Immature natural killer cell (primary cell): Measurements from ENCODE around the gene TBC1D22A. TPM values are rescaled to one million over a fixed set of nuclear protein-coding genes. Genes with fewer than 3 reads are reported as not detected.
A peak's percentile ranks its signal among the peaks of the same experiment; 100 is the strongest.

Source experiments
- DNase-seq, 3 donors: peaks; one replicate each; pipeline ENCODE4 v3.0.0; 2022; ENCODE audit warnings: mixed read lengths in 1 of 3
- H3K27ac Mint-ChIP-seq, 6 donors: one replicate each; pipeline ENCODE4 v1.8.0; 2020; ENCODE audit warnings: mixed read lengths in 6 of 6, mild to moderate bottlenecking in 5 of 6, inconsistent platforms in 4 of 6, moderate library complexity in 3 of 6
- H3K27me3 Mint-ChIP-seq, 3 donors: one replicate each; pipeline ENCODE4 v1.8.0; 2020 to 2021; ENCODE audit warnings: low read depth in 3 of 3, mild to moderate bottlenecking in 3 of 3, mixed read lengths in 3 of 3, moderate library complexity in 3 of 3, inconsistent platforms in 1 of 3
- H3K36me3 Mint-ChIP-seq, 3 donors: one replicate each; pipeline ENCODE4 v1.8.0; 2020; ENCODE audit warnings: mixed read lengths in 3 of 3, inconsistent platforms in 2 of 3, mild to moderate bottlenecking in 2 of 3
- H3K4me1 Mint-ChIP-seq, 2 donors: one replicate each; pipeline ENCODE4 v1.8.0; 2020; ENCODE audit warnings: inconsistent platforms in 2 of 2, mild to moderate bottlenecking in 2 of 2, mixed read lengths in 2 of 2, moderate library complexity in 1 of 2
- H3K4me3 Mint-ChIP-seq, 5 donors: one replicate each; pipeline ENCODE4 v1.8.0; 2020; ENCODE audit warnings: mild to moderate bottlenecking in 5 of 5, mixed read lengths in 5 of 5, inconsistent platforms in 3 of 5, moderate library complexity in 3 of 5
- H3K9me3 Mint-ChIP-seq, 6 donors: one replicate each; pipeline ENCODE4 v1.8.0; 2020; ENCODE audit warnings: mild to moderate bottlenecking in 6 of 6, mixed read lengths in 6 of 6, inconsistent platforms in 4 of 6, moderate library complexity in 3 of 6
- polyA plus RNA-seq, 3 donors: library from polyadenylated mRNA; unstranded; fragments of 300-500 nt; fragmentation: Illumina TruSeq; gene quantifications; one replicate each; pipeline ENCODE4 v1.2.3, GENCODE V29; 2021

Gene TBC1D22A
- polyA plus RNA-seq, 3 donors from 2014 or later, result 20.6 to 28.0 (median 24.0) TPM

DNA sequence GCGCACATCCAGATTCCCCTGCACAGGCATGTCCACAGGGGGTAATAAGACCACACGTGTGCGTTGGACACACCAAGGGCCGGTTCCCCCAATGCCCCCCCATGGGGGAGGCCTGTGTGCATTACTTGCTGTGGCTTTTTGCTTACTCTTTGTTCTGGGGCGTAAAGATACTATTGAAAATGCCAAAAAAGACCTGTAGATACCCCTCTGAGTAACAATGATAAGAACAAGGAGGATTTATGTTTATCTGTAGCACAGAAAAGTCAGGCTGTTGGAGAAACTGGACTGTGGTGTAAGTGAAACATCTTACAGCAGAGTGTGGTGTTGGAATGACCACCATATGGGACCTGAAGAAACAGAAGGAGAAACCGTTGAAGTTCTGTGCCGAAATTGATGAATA, 103.2 kb downstream of the TBC1D22A start:
- Mint-ChIP-seq H3K4me3 (no peak overlapping the region), H3K27me3 (peaks cover 0 to 3% (median 0%) of the 10 kb centered on the region in 3 donors), H3K27ac (no peak overlapping the region), H3K36me3 (peaks cover 0 to 9% (median 3%) of the 10 kb centered on the region in 3 donors), H3K4me1 (peaks cover 13 to 64% of the 10 kb centered on the region in 2 donors), H3K9me3 (peaks cover 0 to 2% (median 0%) of the 10 kb centered on the region in 6 donors)
- no peak for DNase-seq

DNA sequence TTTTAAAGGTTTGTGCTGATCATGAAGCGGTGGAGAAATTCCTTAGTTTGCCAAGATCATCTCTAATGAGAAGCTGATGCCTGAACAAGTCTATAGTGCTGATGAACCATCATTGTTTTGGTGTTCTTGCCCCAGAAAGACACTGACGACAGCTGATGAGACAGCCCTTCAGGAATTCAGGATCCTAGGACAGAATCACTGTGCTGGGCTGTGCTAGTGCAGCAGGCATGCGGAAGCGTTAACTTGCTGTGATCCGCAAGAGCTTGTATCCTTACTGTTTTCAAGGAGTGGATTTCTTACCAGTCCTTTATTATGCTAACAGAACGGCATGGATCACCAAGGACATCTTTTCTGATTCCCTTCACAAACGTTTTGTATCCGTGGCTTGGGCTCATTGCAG, 104.1 kb downstream of the TBC1D22A start:
- Mint-ChIP-seq H3K4me1 (peaks cover 13 to 57% of the 10 kb centered on the region in 2 donors), H3K36me3 (peaks cover 7 to 18% (median 12%) of the 10 kb centered on the region in 3 donors), H3K27me3 (peaks cover 0 to 3% (median 0%) of the 10 kb centered on the region in 3 donors), H3K9me3 (peaks cover 0 to 11% (median 1%) of the 10 kb centered on the region in 6 donors), H3K27ac (no peak overlapping the region), H3K4me3 (no peak overlapping the region)
- no peak for DNase-seq

DNA sequence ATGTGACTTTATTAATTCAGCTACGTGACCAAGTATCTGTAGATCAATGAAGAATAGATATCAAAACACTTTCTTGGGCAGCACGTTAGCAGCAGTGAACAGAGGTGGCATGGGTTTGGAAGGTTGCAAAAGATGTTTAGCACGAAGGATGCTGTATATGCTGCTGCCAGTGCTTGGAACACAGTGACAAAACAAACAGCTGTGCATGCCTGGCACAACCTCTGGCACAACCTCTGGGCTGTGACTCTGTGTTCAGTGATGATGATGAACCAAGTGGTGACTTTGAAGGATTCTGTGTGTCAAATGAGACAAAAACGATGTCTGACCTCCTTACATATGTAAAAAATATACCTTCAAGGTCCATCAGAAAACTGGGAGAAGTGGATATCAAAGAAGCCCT, 104.7 kb downstream of the TBC1D22A start:
- peaks cover 9 to 21% (median 13%) of the 10 kb centered on the region in 3 donors for H3K36me3 Mint-ChIP-seq
- no peak overlapping the region for H3K27ac Mint-ChIP-seq
- peaks cover 11 to 52% of the 10 kb centered on the region in 2 donors for H3K4me1 Mint-ChIP-seq
- H3K4me3 Mint-ChIP-seq, result no peak overlapping the region
- H3K9me3 Mint-ChIP-seq, result peaks cover 0 to 12% (median 1%) of the 10 kb centered on the region in 6 donors
- H3K27me3 Mint-ChIP-seq, result peaks cover 0 to 3% (median 0%) of the 10 kb centered on the region in 3 donors
- DNase-seq, result no peak

DNA sequence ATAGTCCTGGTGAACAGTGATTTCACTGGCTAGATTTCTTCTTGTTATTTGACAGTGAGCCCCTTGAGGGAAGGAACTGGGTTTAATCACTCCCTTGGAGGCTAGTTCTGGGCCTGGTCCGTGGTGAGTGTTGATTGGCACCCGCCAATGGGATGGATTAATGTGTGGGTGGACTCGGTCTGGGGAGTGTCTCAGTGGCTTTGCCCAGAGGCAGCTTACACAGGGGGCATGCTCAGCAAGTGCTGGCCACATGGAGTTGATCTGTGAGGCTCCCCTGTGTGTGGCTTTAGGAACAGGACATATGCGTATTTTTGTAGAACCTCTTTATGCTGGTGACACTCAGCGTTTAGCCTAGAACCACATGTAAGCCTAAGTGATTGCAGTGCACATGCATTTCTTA, 106.9 kb downstream of the TBC1D22A start:
- Mint-ChIP-seq H3K9me3 (peaks cover 0 to 12% (median 1%) of the 10 kb centered on the region in 6 donors), H3K4me3 (no peak overlapping the region), H3K4me1 (peaks cover 11 to 42% of the 10 kb centered on the region in 2 donors), H3K27ac (no peak overlapping the region), H3K36me3 (peaks cover 9 to 28% (median 13%) of the 10 kb centered on the region in 3 donors), H3K27me3 (peaks cover 0 to 5% (median 0%) of the 10 kb centered on the region in 3 donors)
- DNase-seq, result no peak

DNA sequence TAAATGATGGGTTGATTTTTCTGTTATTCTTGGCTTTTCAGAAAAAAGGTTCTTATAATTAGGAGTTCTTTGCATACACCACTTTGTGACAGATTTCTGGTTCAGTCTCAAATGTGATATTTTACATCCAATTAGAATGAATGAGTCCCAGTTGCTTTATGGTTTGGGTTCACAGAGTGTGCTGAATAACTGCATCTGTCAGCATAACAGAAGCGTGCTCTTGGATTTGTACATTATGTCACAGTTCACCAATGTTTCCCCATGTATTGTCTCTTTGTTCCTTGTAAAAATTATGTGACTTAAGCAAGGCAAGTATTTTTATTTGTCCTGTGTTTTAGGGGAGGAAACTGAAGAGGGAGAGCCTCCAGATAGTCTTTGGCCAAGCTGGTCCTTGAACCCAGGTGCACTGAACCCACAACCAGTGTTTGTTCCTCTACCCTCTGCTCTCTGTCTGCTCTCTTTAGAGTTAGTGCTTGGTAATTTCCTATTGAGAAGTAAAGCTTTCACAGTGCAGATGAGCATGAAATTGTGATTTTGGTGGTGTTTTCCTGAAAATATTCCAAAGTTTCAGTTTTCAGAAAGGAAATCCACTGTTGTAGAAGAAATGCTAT, 107.5 kb downstream of the TBC1D22A start:
- DNase-seq, result no peak
- peaks cover 0 to 5% (median 0%) of the 10 kb centered on the region in 3 donors for H3K27me3 Mint-ChIP-seq
- no peak overlapping the region for H3K4me3 Mint-ChIP-seq
- peaks cover 0 to 12% (median 1%) of the 10 kb centered on the region in 6 donors for H3K9me3 Mint-ChIP-seq
- peaks cover 9 to 28% (median 13%) of the 10 kb centered on the region in 3 donors for H3K36me3 Mint-ChIP-seq
- peaks cover 9 to 45% of the 10 kb centered on the region in 2 donors for H3K4me1 Mint-ChIP-seq
- no peak overlapping the region for H3K27ac Mint-ChIP-seq

DNA sequence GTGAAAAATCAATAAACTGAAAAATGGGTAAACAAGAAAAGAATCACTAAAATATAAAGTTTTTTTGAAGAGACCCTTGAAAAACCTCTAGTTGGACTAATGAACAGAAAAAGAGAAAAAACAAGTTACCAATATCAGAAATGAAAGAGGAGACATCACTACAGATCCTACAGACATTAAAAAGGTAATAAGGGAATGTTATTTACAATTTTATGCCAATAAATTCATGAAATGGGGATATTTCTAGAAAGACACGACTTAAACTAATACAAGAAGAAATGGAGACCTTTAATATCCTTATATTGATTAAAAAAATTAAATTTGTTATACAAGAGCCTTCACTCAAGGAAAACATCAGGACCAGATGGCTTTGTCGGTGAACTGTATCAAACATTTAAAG, 109.4 kb downstream of the TBC1D22A start:
- peaks cover 0 to 5% (median 1%) of the 10 kb centered on the region in 3 donors for H3K27me3 Mint-ChIP-seq
- peaks cover 0 to 12% (median 1%) of the 10 kb centered on the region in 6 donors for H3K9me3 Mint-ChIP-seq
- H3K36me3 Mint-ChIP-seq, result peaks cover 9 to 23% (median 13%) of the 10 kb centered on the region in 3 donors
- H3K4me1 Mint-ChIP-seq, result peaks cover 17 to 49% of the 10 kb centered on the region in 2 donors
- H3K27ac Mint-ChIP-seq, result no peak overlapping the region
- H3K4me3 Mint-ChIP-seq, result no peak overlapping the region
- DNase-seq, result no peak

DNA sequence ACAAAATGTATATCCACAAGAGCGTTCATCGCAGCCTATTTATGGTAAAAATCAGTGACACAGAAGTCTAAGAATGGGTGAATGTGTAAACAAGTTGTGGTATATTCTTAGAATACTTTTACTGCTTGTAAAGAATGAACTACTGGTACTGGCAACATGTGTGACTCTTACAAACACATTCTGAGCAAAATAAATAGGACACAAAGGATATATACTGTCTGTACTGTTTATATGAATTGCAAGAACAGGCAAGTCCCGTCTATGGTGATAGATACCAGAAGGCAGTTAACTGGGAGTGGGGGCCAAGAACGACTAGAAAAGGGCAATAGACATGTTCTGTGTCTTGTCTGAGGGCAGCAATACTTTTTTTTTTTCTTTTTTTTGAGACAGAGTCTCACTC, 112.6 kb downstream of the TBC1D22A start:
- Mint-ChIP-seq H3K4me1 (peaks cover 45 to 55% of the 10 kb centered on the region in 2 donors), H3K9me3 (peaks cover 0 to 12% (median 1%) of the 10 kb centered on the region in 6 donors), H3K36me3 (peaks cover 9 to 23% (median 13%) of the 10 kb centered on the region in 3 donors), H3K4me3 (no peak overlapping the region), H3K27ac (no peak overlapping the region), H3K27me3 (peaks cover 0 to 5% (median 2%) of the 10 kb centered on the region in 3 donors)
- no peak for DNase-seq

DNA sequence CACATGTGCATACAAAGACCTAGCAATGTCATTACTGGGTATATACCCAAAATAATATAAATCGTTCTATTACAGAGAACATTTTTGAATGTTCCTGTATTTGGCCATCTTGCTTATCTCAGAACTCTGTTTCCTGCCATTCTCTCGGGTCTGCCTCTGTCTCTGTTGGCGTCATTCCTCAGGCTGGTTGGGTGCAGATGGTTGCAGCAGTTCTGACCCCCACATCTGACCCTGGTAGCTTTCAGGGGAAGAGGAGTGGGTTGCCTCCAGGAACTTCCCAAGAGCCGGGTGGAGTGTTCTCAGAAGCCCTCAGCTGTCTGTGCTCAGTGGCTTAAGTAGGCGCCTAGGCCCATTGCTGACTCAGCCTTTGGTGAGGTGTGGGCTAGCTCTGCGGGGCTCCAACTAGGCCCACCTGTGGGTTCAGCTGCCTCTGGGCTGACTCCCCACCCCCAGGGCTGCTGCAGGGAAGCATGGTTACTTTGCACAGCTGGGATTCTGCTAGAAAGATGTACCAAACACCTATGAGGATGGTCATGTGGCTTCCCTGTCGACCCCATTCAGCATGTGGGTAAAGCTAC, 114.0 kb downstream of the TBC1D22A start:
- Mint-ChIP-seq H3K4me1 (peaks cover 57 to 69% of the 10 kb centered on the region in 2 donors), H3K36me3 (peaks cover 3 to 11% (median 4%) of the 10 kb centered on the region in 3 donors), H3K4me3 (no peak overlapping the region), H3K27me3 (peaks cover 0 to 6% (median 2%) of the 10 kb centered on the region in 3 donors), H3K9me3 (peaks cover 0 to 5% (median 0%) of the 10 kb centered on the region in 6 donors), H3K27ac (no peak overlapping the region)
- no peak for DNase-seq

DNA sequence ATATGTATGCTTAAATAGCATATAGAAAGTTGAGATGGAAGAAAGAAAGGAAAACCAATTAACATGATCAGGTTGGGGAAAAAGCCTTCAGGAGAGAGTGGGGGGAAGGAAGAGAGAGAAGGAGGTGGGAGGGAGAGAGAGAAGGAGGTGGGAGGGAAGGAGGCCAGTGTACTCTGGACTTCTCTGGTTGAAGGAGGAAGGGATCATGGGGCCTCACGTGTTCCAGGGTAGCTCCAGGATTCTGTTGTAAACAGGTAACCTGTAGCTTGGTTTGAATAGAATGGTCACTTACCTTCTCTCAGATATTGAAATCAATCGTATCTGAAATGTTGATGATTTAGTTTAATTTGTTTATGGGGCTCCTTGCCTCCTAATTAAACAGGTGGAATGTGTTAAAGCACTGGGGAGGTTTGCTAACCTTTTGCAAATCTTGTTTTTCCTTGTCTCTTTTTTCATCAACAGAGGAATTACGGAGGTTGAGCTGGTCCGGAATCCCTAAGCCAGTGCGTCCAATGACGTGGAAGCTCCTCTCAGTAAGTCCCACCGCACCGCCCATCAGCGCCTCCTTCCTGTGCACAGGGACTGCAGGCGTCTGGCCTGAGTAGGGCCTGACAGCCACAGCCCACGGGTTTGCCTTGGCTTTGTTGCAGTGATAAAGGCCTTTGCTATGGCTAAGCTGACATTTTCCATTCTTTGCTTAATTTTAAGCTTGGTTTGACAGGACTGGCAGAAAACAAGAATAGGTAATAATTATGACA, 115.9 kb downstream of the TBC1D22A start:
- peaks cover 70 to 88% of the 10 kb centered on the region in 2 donors for H3K4me1 Mint-ChIP-seq
- peak overlapping the region; percentile 46 to 81 (median 76) for H3K27ac Mint-ChIP-seq
- no peak for DNase-seq
- H3K27me3 Mint-ChIP-seq, result peaks cover 0 to 6% (median 0%) of the 10 kb centered on the region in 3 donors
- H3K36me3 Mint-ChIP-seq, result peaks cover 0 to 4% (median 0%) of the 10 kb centered on the region in 3 donors
- peak overlapping the region in 2 of 5 donors; percentile 19 to 38 for H3K4me3 Mint-ChIP-seq
- no peaks in the 10 kb centered on the region for H3K9me3 Mint-ChIP-seq

DNA sequence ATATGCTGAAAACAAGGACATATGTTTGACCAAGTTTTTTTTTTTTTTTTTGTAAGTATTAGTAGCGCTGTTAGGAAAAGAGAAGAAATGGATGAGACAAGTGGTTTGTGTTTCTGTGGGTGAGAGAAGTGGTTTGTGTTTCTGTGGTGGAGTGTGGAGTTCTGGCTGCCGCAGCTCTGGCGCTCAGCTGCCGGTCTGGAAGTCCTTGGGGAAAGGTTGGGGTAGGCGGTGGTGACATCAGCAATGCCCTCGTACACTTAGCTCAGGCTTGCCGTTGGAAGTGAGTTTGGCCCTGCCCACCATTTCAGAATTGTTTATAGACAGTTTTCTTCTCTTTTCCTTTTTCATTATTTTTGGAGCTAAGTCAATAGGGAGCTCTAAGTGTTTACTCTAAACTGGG, 116.6 kb downstream of the TBC1D22A start:
- H3K27ac Mint-ChIP-seq, result peak overlapping the region in 5 of 6 donors; percentile 27 to 80 (median 56)
- H3K4me1 Mint-ChIP-seq, result peaks cover 70 to 93% of the 10 kb centered on the region in 2 donors
- H3K36me3 Mint-ChIP-seq, result peaks cover 0 to 4% (median 0%) of the 10 kb centered on the region in 3 donors
- H3K9me3 Mint-ChIP-seq, result no peaks in the 10 kb centered on the region
- H3K27me3 Mint-ChIP-seq, result peaks cover 0 to 6% (median 0%) of the 10 kb centered on the region in 3 donors
- no peak for DNase-seq
- H3K4me3 Mint-ChIP-seq, result no peak overlapping the region

DNA sequence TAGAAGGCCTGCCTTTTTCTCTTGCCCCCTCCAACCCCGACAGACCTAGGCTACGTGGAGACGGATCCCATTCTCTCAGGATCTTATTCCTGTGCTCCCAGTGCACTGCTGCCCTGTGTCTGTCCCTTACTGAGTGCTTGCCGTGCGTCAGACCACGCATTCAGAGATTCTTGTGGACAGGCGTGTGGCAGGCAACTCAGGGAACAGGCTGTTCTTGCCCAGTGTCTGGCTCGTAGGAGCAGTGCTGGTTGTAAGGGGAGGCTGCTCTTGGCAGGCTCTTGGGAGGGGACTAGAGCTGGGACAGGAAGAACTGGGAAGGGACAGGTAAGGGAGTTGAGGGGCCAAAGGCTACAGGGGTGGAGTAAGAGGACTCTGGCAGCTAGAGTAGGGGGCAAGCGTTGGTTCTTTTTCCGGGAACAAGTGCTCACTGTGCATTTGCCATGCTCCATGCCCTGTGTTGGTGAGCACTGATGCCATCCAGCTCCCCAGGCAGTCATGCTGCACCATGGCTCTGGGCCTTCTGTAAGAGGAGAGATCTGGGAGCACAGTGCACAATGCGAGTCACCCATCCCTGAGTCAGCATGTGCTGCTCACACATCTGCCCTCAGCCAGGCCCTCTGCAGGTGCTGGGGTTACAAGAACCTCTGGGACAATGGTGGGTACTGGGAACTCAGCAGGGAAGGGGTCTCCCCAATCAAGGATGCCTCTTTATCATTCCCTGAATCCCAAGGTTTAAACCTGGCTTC, 119.1 kb downstream of the TBC1D22A start:
- Mint-ChIP-seq H3K4me1 (peaks cover 66 to 84% of the 10 kb centered on the region in 2 donors), H3K9me3 (no peaks in the 10 kb centered on the region), H3K36me3 (peaks cover 0 to 4% (median 4%) of the 10 kb centered on the region in 3 donors), H3K4me3 (no peak overlapping the region), H3K27me3 (peaks cover 0 to 6% (median 0%) of the 10 kb centered on the region in 3 donors), H3K27ac (peak overlapping the region in 2 of 6 donors; percentile 35 to 65)
- DNase-seq, result no peak

DNA sequence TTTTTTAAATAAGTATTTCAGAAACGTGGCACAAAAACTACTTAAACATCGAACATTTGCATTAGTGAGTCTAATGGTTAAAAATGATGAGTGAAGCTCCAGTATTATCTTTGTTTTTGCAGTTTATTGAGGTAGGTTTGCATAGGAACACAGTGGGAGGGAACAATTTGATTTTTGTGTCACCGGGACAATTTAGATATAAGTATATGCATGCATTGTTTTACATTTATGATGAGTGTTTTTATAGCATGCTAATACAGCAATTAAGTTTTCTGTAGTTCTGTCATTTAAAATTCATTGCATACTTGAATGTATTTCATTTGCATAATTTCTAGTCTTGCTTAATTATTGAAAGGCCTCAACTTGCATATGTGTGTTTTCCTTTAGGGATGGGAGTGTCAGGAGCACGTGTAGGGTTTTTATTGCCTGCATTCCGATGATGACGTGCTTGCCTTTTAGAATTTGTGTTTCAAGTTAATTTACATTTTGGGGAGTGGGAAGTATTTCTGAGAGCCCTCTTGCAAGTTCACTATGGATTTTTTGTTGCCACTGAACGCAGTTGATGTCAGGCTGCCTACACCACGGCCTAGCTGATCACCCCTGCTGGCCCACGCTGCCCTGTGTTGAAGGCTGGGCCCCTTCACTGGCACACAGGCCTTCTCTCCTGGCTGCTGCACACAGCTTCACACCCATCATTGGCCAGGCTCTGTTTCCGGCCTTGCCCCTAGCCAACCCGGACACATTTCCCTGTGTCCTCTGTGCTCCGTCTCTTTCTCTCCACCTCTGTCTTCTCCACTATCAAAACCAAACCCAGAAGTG, 120.9 kb downstream of the TBC1D22A start:
- no peak for DNase-seq
- Mint-ChIP-seq H3K27ac (peak overlapping the region in 2 of 6 donors; percentile 2 to 38), H3K36me3 (peaks cover 0 to 4% (median 4%) of the 10 kb centered on the region in 3 donors), H3K9me3 (no peaks in the 10 kb centered on the region), H3K27me3 (peaks cover 0 to 5% (median 0%) of the 10 kb centered on the region in 3 donors), H3K4me1 (peaks cover 51 to 79% of the 10 kb centered on the region in 2 donors), H3K4me3 (no peak overlapping the region)
